OCI-LY7 (cell line): ENCODE results near the gene SMG1. TPM values are rescaled to one million over a fixed set of nuclear protein-coding genes. Genes with fewer than 3 reads are reported as not detected.

Experiments used
- BruUV-seq: library from RNA; stranded (reverse); fragments of 400-500 nt; replicated peaks from 2 replicates; lab custom pipeline; 2021; lab: Mats Ljungman, UMichigan
- CTCF ChIA-PET: fragments of 300-600 bp; sonication (Branson Sonifier 250); formaldehyde crosslinking; loops from one replicate; lab custom pipeline; 2022; ENCODE audit warnings: antibody characterized with exemption; ENCODE audit not compliant: unreplicated experiment; lab: Charles Lee
- POLR2A ChIA-PET: fragments of 300-600 bp; sonication (Branson Sonifier 250); formaldehyde crosslinking; loops from one replicate; lab custom pipeline; 2022; ENCODE audit warnings: antibody characterized with exemption; lab: Charles Lee
- DNase-seq: peaks from one replicate; pipeline ENCODE4 v3.0.0-alpha.2; 2015; ENCODE audit warnings: low spot score
- H2AFZ ChIP-seq: fragments of 200-600 bp; sonication (generic), shearing (Covaris generic); 2 replicates; pipeline ENCODE4 v1.6.1; 2014; ENCODE audit warnings: mild to moderate bottlenecking, antibody characterized with exemption, low read length, moderate library complexity
- H3K27ac ChIP-seq: fragments of 200-600 bp; sonication (generic); 2 replicates; pipeline ENCODE4 v1.5.1; 2014; ENCODE audit warnings: mixed run types, low read depth, mild to moderate bottlenecking, moderate library complexity, low read length, inconsistent platforms; ENCODE audit not compliant: poor library complexity, severe bottlenecking
- H3K36me3 ChIP-seq: fragments of 200-600 bp; sonication (generic); 2 replicates; pipeline ENCODE4 v1.6.1; 2014; ENCODE audit warnings: mild to moderate bottlenecking, antibody characterized with exemption, low read length, moderate library complexity, mixed read lengths; ENCODE audit not compliant: insufficient read depth
- H3K4me1 ChIP-seq: fragments of 200-600 bp; sonication (generic); 2 replicates; pipeline ENCODE4 v1.5.1; 2014; ENCODE audit warnings: mild to moderate bottlenecking, low read length; ENCODE audit not compliant: insufficient read depth, poor library complexity, severe bottlenecking
- H3K4me2 ChIP-seq: fragments of 200-600 bp; sonication (generic); 2 replicates; pipeline ENCODE4 v1.6.1; 2014; ENCODE audit warnings: mild to moderate bottlenecking, low read length
- H3K4me3 ChIP-seq: fragments of 200-600 bp; sonication (generic); 2 replicates; pipeline ENCODE4 v1.5.1; 2014; ENCODE audit warnings: mild to moderate bottlenecking, low read depth, low read length; ENCODE audit not compliant: poor library complexity, severe bottlenecking
- H3K79me2 ChIP-seq: fragments of 200-600 bp; sonication (generic); 2 replicates; pipeline ENCODE4 v1.6.1; 2016; ENCODE audit warnings: low read depth, mild to moderate bottlenecking, low read length, moderate library complexity, mixed read lengths; ENCODE audit not compliant: insufficient read depth
- H3K9me2 ChIP-seq: fragments of 200-600 bp; sonication (generic); 2 replicates; pipeline ENCODE4 v1.6.1; 2016; ENCODE audit warnings: mild to moderate bottlenecking, low read length, mixed read lengths; ENCODE audit not compliant: insufficient read depth
- H3K9me3 ChIP-seq: fragments of 200-600 bp; sonication (generic); 2 replicates; pipeline ENCODE4 v1.6.1; 2014; ENCODE audit warnings: mild to moderate bottlenecking, mixed run types, low read length, mixed read lengths
- H4K20me1 ChIP-seq: fragments of 200-600 bp; sonication (generic); 2 replicates; pipeline ENCODE4 v1.6.1; 2014; ENCODE audit warnings: mild to moderate bottlenecking, antibody characterized with exemption, low read length, moderate library complexity, mixed read lengths; ENCODE audit not compliant: insufficient read depth
- CTCF ChIP-seq: fragments of 200-600 bp; sonication (generic); conservative IDR thresholded peaks from 2 replicates; pipeline ENCODE4 v1.5.1; 2014; ENCODE audit warnings: mild to moderate bottlenecking, antibody characterized with exemption, low read length, moderate library complexity, mixed read lengths
- EZH2phosphoT487 ChIP-seq: fragments of 200-600 bp; sonication (generic); IDR thresholded peaks from 2 replicates; pipeline ENCODE4 v1.6.1; 2018; ENCODE audit warnings: low read depth, borderline replicate concordance, mild to moderate bottlenecking, mixed run types, antibody characterized with exemption, low read length, moderate library complexity, mixed read lengths
- intact Hi-C: fragments of 100-400 bp; cut with micrococcal nuclease; formaldehyde crosslinking; loops from one replicate; pipeline ENCODE4 v1.10.0; 2022; ENCODE audit not compliant: unreplicated experiment
- total RNA-seq, 2 experiments: library from RNA; depleted of rRNA in 1 of 2; stranded (reverse); fragments of >200 nt in 1 of 2; shearing (Covaris generic) in 1 of 2; gene quantifications; 2 replicates each; pipeline ENCODE4 v1.2.3, GENCODE V29; 2014 to 2022

SMG1 gene
- total RNA-seq, 2 experiments from 2014 or later: 106 to 199 TPM

- no peak overlapping the region for H3K4me2 ChIP-seq
- H3K4me1 ChIP-seq: no peaks in the 10 kb centered on the region
- H3K4me3 ChIP-seq: no peak overlapping the region
- no TSS peak for BruUV-seq
- peaks cover 97% of the 10 kb centered on the region for H3K36me3 ChIP-seq
- no peaks in the 10 kb centered on the region for H3K79me2 ChIP-seq
- CTCF ChIA-PET: no interaction called here
- H3K27ac ChIP-seq: no peak overlapping the region
- H3K9me2 ChIP-seq: no peaks in the 10 kb centered on the region
- POLR2A ChIA-PET: no interaction called here
- TF ChIP-seq EZH2phosphoT487 (no peak), CTCF (no peak)
- DNase-seq: no peak
- H4K20me1 ChIP-seq: no peaks in the 10 kb centered on the region; the same call in none of the 2 replicates
- no peaks in the 10 kb centered on the region for H3K9me3 ChIP-seq
- intact Hi-C loops: no loop called here
- H2AFZ ChIP-seq: no peak overlapping the region
These were observed 72.5 kb downstream of the SMG1 start for GRCh38 chr16:18853694-18854093.

GRCh38 chr16:18852647-18853046 lies 73.6 kb downstream of the SMG1 start:
- H3K9me2 ChIP-seq: no peaks in the 10 kb centered on the region
- intact Hi-C loops: no loop called here
- H4K20me1 ChIP-seq: no peaks in the 10 kb centered on the region; the same call in none of the 2 replicates
- ChIA-PET POLR2A (no interaction called here), CTCF (no interaction called here)
- DNase-seq: no peak
- no peak for TF ChIP-seq CTCF
- no peak for TF ChIP-seq EZH2phosphoT487
- no peak overlapping the region for H3K4me3 ChIP-seq
- no peak overlapping the region for H2AFZ ChIP-seq
- peaks cover 98% of the 10 kb centered on the region for H3K36me3 ChIP-seq
- BruUV-seq: no TSS peak
- no peak overlapping the region for H3K4me2 ChIP-seq
- no peaks in the 10 kb centered on the region for H3K79me2 ChIP-seq
- no peaks in the 10 kb centered on the region for H3K9me3 ChIP-seq
- H3K4me1 ChIP-seq: no peaks in the 10 kb centered on the region
- no peak overlapping the region for H3K27ac ChIP-seq

DNA sequence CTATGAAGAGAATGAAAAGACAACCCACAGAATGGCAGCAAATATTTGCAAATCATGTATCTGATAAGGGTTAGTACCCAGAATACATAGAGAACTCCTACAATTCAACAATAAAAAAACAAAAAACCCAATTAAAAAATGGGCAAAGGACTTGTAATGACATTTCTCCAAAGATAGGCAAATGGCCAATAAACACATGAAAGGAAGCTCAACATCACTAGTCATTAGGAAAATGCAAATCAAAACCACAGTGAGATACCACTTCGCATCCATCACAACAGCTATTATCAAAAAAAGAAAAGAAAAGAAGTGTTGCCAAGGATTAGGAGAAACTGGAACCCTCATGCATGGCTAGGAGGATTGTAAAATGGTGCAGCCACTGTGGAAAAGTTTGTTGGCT lies 79.8 kb downstream of the SMG1 start:
- Histone ChIP-seq H3K9me2 (no peaks in the 10 kb centered on the region), H3K4me2 (no peak overlapping the region), H3K79me2 (no peaks in the 10 kb centered on the region), H3K27ac (no peak overlapping the region), H3K9me3 (no peaks in the 10 kb centered on the region), H3K36me3 (peaks cover 93% of the 10 kb centered on the region), H2AFZ (no peak overlapping the region), H4K20me1 (no peaks in the 10 kb centered on the region; the same call in 1 of the 2 replicates), H3K4me3 (no peak overlapping the region), H3K4me1 (no peaks in the 10 kb centered on the region)
- TF ChIP-seq EZH2phosphoT487 (no peak), CTCF (no peak)
- CTCF ChIA-PET: no interaction called here
- DNase-seq: no peak
- intact Hi-C loops: loop anchor here (10.0 kb wide), 1 partner anchor 48 kb away; no protein-coding TSS in a partner anchor
- POLR2A ChIA-PET: interaction anchor here (0.7 kb wide), 1 partner anchor 32 kb away, joined by 3 read pairs; no protein-coding TSS in a partner anchor
- no TSS peak for BruUV-seq
